ENCODE measurements around the gene F7.

DNA sequence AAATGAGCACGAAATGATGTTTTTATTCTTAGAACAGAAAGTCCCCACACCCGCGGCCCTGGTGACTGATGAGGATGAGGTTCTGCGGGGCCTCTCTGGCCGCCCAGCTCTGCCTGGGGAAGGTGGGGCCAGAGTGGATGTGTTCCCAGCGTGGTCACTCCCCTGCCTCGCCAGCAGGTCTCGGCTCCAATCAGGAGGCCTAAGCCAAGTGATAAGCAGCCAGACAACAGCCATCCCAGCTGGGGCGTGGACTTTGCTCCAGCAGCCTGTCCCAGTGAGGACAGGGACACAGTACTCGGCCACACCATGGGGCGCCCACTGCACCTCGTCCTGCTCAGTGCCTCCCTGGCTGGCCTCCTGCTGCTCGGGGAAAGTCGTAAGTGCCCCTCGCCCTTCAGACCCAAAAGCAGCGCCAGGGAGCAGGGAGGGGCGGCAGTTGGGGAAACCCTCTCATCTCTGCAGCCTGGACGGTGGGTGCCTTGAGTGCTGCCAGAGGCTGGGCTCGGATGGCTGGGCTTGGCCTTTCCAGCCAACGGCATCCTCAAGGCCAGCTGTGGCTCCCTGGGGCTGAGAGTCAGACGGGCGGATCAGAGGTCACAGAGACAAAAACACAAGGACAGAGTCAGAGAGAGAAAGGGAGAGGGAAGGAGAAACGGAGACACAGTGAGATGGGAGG is 17.1 kb downstream of the F7 start, which contains the start of gene F10:
- no peak for TF ChIP-seq YY1 (IDR thresholded peaks at IDR 0.05; ENCODE audit: insufficient read depth, insufficient read length)
- TF ChIP-seq SUZ12 (IDR thresholded peaks at IDR 0.05; ENCODE audit: extremely low read depth, insufficient read depth, insufficient read length), result no peak
- no peak for TF ChIP-seq ZNF274 (IDR thresholded peaks at IDR 0.05; ENCODE audit: low read depth, low read length)
